ENCODE measurements around the gene C5AR1. TPM values are rescaled to one million over a fixed set of nuclear protein-coding genes. Genes with fewer than 3 reads are reported as not detected.

C5AR1 gene
- total RNA-seq, 2 donors from 2014 or later: 1.6 to 4.6 TPM

GRCh38 chr19:47348819-47349795 is 39.4 kb downstream of the C5AR1 start, which contains the start of gene DHX34:
Gene DHX34, plus strand, starts transcription at chr19:47349315. Its CDS starts 3,716 bp downstream, at chr19:47353031.
- Histone ChIP-seq H3K4me3 (peak within 1 kb of the TSS; percentile 54 to 89), H3K27ac (peak within 1 kb of the TSS; percentile 45 to 52), H3K36me3 (peaks cover 0 to 13% of the 10 kb centered on the region in 2 donors), H3K9me3 (no peaks in the 10 kb centered on the region), H3K27me3 (replicated peaks; ENCODE audit: insufficient read depth) (no peaks in the 10 kb centered on the region), H3K4me1 (replicated peaks) (peaks cover 2% of the 10 kb centered on the region)
- intact Hi-C loops (cut with DNase I): no loop called here
- DNase-seq (ENCODE audit: low spot score): peak; percentile 96
- 3% methylated on average over 60 of the region's 63 CpGs for WGBS
- TF ChIP-seq POLR2AphosphoS5 (IDR thresholded peaks at IDR 0.05) (peak; percentile 98), POLR2A (IDR thresholded peaks at IDR 0.05) (peak; percentile 62), CTCF (IDR thresholded peaks at IDR 0.05) (peak; percentile 89 to 100 (median 100))

GRCh38 chr19:47350630-47351029 is 41.0 kb downstream of the C5AR1 start:
- intact Hi-C loops (cut with DNase I): no loop called here
- WGBS: 92% methylated on average over 6 of the region's 6 CpGs
- Histone ChIP-seq H3K4me1 (replicated peaks) (peaks cover 2% of the 10 kb centered on the region), H3K9me3 (no peaks in the 10 kb centered on the region), H3K27ac (no peak overlapping the region), H3K4me3 (no peak overlapping the region), H3K36me3 (peaks cover 6 to 13% of the 10 kb centered on the region in 2 donors), H3K27me3 (replicated peaks; ENCODE audit: insufficient read depth) (no peaks in the 10 kb centered on the region)
- no peak for DNase-seq (ENCODE audit: low spot score)
- TF ChIP-seq POLR2A (IDR thresholded peaks at IDR 0.05) (no peak), POLR2AphosphoS5 (IDR thresholded peaks at IDR 0.05) (no peak), CTCF (IDR thresholded peaks at IDR 0.05) (no peak)

GRCh38 chr19:47351548-47351947 is 41.9 kb downstream of the C5AR1 start:
- intact Hi-C loops (cut with DNase I): no loop called here
- Histone ChIP-seq H3K27ac (no peak overlapping the region), H3K27me3 (replicated peaks; ENCODE audit: insufficient read depth) (no peaks in the 10 kb centered on the region), H3K4me1 (replicated peaks) (peaks cover 2% of the 10 kb centered on the region), H3K36me3 (peaks cover 6 to 13% of the 10 kb centered on the region in 2 donors), H3K9me3 (no peaks in the 10 kb centered on the region), H3K4me3 (no peak overlapping the region)
- DNase-seq (ENCODE audit: low spot score): no peak
- 81% methylated on average over 3 of the region's 3 CpGs for WGBS
- TF ChIP-seq POLR2AphosphoS5 (IDR thresholded peaks at IDR 0.05) (no peak), CTCF (IDR thresholded peaks at IDR 0.05) (no peak), POLR2A (IDR thresholded peaks at IDR 0.05) (no peak)

GRCh38 chr19:47352095-47352494 is 42.4 kb downstream of the C5AR1 start:
- H3K4me1 ChIP-seq (replicated peaks): peaks cover 2% of the 10 kb centered on the region
- no peaks in the 10 kb centered on the region for H3K9me3 ChIP-seq
- H3K27ac ChIP-seq: no peak overlapping the region
- no peaks in the 10 kb centered on the region for H3K27me3 ChIP-seq (replicated peaks; ENCODE audit: insufficient read depth)
- intact Hi-C loops (cut with DNase I): no loop called here
- H3K36me3 ChIP-seq: peaks cover 8 to 13% of the 10 kb centered on the region in 2 donors
- no peak overlapping the region for H3K4me3 ChIP-seq
- TF ChIP-seq POLR2A (IDR thresholded peaks at IDR 0.05): no peak
- TF ChIP-seq POLR2AphosphoS5 (IDR thresholded peaks at IDR 0.05): no peak
- TF ChIP-seq CTCF (IDR thresholded peaks at IDR 0.05): no peak
- 65% methylated on average over 2 of the region's 2 CpGs for WGBS
- DNase-seq (ENCODE audit: low spot score): no peak

All from prostate gland (tissue), 2 donors.